ENCODE results near the gene TPX2. TPM values are rescaled to one million over a fixed set of nuclear protein-coding genes. Genes with fewer than 3 reads are reported as not detected.

TPX2 gene
- total and polyA plus RNA-seq, 3 donors from 2014 or later: 39.7 to 74.6 (median 52.5) TPM

DNA sequence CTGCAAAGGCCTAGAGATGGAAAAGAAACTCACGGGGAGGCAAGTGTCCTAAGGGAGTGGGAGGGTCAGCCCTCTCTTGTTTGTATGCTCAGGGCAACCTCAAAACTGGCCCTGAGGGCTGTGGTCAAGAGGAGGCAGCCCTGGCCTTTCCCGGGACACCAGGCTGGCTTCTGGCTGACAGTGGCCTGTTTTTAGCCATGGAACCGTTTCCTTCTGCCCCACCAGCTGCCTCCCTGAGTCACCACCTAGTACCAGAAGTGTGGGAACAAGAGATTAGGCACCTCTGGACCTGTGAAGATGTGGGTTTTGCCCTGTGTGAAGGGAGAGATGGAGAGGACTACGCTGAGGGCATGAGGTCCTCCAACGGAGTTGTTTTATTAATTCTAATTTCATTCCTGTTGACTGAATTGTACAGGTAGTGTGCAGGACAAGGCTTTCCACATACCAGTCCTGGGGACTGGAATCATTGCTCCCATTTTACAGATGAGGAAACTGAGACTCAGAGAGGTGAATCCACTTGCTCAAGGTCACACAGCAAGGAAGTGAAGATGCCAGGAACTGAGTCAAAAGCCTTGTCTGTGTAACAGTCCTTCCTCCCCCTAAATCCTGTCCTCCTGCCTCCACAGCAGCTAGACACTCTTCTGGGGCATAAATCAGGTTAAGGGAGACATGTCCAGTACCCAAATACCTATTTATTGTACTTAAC, 100.8 kb downstream of the TPX2 start:
- H3K4me1 ChIP-seq: peaks cover 54% of the 10 kb centered on the region
- no peaks in the 10 kb centered on the region for H3K9me3 ChIP-seq
- DNase-seq: no peak
- no peaks in the 10 kb centered on the region for H3K36me3 ChIP-seq (ENCODE audit: low read depth, missing control alignments)
- H3K4me3 ChIP-seq: no peak overlapping the region
- intact Hi-C loops (cut with DNase I; ENCODE audit: low total_unique reads): no loop called here
- no peak overlapping the region for H3K27ac ChIP-seq
- WGBS, 2 donors: 70 to 72% methylated on average over 5 of the region's 5 CpGs
- TF ChIP-seq, protein P1, sequence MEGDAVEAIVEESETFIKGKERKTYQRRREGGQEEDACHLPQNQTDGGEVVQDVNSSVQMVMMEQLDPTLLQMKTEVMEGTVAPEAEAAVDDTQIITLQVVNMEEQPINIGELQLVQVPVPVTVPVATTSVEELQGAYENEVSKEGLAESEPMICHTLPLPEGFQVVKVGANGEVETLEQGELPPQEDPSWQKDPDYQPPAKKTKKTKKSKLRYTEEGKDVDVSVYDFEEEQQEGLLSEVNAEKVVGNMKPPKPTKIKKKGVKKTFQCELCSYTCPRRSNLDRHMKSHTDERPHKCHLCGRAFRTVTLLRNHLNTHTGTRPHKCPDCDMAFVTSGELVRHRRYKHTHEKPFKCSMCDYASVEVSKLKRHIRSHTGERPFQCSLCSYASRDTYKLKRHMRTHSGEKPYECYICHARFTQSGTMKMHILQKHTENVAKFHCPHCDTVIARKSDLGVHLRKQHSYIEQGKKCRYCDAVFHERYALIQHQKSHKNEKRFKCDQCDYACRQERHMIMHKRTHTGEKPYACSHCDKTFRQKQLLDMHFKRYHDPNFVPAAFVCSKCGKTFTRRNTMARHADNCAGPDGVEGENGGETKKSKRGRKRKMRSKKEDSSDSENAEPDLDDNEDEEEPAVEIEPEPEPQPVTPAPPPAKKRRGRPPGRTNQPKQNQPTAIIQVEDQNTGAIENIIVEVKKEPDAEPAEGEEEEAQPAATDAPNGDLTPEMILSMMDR (IDR thresholded peaks at IDR 0.05): no peak
- TF ChIP-seq POLR2A (IDR thresholded peaks at IDR 0.05): no peak
- H3K27me3 ChIP-seq: no peaks in the 10 kb centered on the region

DNA sequence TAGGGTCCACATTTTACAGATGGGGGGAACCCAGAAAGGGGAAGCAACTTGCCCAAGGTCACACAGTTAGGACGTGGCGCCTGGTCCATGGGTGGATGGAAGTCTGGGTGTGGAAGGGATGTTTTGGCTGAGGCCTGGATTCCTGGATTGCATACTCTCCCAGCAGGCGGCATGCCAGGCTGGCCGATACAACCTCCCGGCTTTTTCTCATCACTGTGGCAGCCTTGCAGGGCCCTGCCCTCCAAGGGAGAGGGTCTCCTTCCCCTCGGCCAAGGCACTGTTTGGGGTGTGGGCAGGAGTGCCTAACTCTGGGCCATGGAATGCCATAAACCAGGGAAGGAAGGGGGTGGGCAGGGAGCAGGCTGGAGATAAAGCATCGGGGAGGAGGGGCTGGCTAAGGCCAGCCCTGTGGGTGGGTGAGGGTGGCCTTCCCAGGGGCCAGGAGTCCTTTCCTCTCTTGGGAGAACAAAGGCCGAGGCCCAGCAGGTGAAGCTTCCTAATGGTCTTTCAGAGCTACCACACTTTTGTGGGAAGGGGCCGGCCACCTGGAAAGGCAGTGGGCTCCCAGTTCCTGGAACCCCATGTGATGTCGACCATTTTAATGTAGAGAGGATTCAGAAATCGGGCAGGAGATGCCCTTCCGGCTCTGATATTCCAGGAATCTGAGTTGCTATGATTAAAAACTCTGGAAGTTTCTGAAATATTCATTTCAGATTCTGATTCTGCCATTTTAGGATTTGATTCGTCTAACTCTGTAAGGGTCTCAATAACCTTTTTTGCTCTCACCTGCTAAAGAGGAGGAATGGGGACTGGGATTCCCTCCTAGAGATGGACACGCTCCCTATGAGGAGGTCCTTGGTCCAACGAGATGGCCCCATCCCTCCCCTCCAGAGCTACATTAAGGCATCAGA, 102.1 kb downstream of the TPX2 start:
- H3K36me3 ChIP-seq (ENCODE audit: low read depth, missing control alignments): no peaks in the 10 kb centered on the region
- peak overlapping the region in 1 of 2 donors; percentile 66 for H3K27ac ChIP-seq
- no peaks in the 10 kb centered on the region for H3K9me3 ChIP-seq
- TF ChIP-seq, protein P1 (IDR thresholded peaks at IDR 0.05): no peak
- no peak for TF ChIP-seq POLR2A (IDR thresholded peaks at IDR 0.05)
- peaks cover 43% of the 10 kb centered on the region for H3K4me1 ChIP-seq
- intact Hi-C loops (cut with DNase I; ENCODE audit: low total_unique reads): no loop called here
- 52 to 64% methylated on average over 14 to 15 of the region's 15 CpGs for WGBS, 2 donors
- H3K27me3 ChIP-seq: no peaks in the 10 kb centered on the region
- DNase-seq: no peak
- H3K4me3 ChIP-seq: no peak overlapping the region

DNA sequence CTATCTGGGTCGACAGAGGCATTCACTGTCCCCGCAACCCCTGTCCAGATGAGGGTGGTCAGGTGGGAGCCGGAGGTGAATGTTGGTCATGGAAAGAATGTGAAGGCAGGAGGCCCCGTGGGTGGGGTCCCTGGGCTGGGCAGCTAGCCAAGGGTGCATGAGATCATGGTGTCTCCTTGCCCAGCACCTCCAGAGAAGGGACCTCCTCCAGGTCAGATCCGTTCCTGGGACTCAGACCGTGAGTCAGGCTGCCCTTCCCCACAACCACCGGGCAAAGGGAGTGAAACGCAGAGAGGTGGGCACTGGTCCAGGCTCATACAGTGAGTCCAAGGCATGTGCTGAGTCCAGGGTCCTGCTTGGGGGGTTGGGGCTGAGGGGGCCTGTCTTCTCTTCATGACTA, 102.8 kb downstream of the TPX2 start:
- WGBS, 2 donors: 35 to 57% methylated on average over 7 to 8 of the region's 8 CpGs
- TF ChIP-seq POLR2A (IDR thresholded peaks at IDR 0.05): no peak
- TF ChIP-seq, protein P1 (IDR thresholded peaks at IDR 0.05): no peak
- Histone ChIP-seq H3K36me3 (ENCODE audit: low read depth, missing control alignments) (no peaks in the 10 kb centered on the region), H3K9me3 (no peaks in the 10 kb centered on the region), H3K4me3 (no peak overlapping the region), H3K27me3 (no peaks in the 10 kb centered on the region), H3K4me1 (peaks cover 37% of the 10 kb centered on the region), H3K27ac (peak overlapping the region; percentile 60 to 66)
- intact Hi-C loops (cut with DNase I; ENCODE audit: low total_unique reads): no loop called here
- DNase-seq: no peak

DNA sequence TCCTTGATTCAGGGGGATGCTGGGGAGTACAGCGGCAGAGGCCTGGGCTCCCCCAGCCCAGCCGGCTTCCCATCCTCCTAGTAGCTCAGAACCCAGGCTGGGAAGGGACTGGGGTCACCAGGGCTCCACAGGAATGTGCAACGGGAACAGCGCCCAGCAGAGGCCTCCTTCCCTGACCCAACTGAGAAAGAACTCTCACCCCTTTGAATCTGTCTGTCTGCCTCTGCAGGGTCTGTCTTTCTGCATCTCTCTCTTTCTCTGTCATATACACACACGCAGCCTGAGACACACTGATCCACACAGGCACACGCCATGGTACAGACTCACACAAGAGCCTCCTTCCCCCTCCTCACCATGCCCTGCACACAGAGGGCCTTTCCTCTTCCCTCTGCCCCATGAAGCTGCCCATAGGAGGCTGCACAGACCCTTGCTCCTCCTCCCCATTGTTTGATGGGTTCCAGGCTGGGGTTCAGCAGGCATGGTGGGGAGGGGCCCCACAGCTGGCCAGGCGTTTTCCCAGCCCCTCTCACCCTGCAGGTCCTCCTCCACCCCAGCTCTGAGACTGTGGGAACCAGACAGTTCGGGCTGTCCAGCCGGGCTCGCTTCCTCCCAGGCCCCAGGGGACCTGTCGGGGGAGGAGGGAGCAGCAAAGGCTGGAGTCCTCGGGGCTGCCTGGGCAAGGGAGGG, 103.5 kb downstream of the TPX2 start:
- 55 to 60% methylated on average over 6 to 12 of the region's 12 CpGs for WGBS, 2 donors
- Histone ChIP-seq H3K9me3 (no peaks in the 10 kb centered on the region), H3K27ac (peak overlapping the region; percentile 53 to 60), H3K4me1 (peaks cover 30% of the 10 kb centered on the region), H3K4me3 (peak overlapping the region in 1 of 2 donors; percentile 55), H3K27me3 (no peaks in the 10 kb centered on the region), H3K36me3 (ENCODE audit: low read depth, missing control alignments) (no peaks in the 10 kb centered on the region)
- intact Hi-C loops (cut with DNase I; ENCODE audit: low total_unique reads): no loop called here
- TF ChIP-seq POLR2A (IDR thresholded peaks at IDR 0.05): no peak
- TF ChIP-seq, protein P1 (IDR thresholded peaks at IDR 0.05): no peak
- peak; percentile 67 for DNase-seq
